ENCODE data around the gene SLIT1.

DNA sequence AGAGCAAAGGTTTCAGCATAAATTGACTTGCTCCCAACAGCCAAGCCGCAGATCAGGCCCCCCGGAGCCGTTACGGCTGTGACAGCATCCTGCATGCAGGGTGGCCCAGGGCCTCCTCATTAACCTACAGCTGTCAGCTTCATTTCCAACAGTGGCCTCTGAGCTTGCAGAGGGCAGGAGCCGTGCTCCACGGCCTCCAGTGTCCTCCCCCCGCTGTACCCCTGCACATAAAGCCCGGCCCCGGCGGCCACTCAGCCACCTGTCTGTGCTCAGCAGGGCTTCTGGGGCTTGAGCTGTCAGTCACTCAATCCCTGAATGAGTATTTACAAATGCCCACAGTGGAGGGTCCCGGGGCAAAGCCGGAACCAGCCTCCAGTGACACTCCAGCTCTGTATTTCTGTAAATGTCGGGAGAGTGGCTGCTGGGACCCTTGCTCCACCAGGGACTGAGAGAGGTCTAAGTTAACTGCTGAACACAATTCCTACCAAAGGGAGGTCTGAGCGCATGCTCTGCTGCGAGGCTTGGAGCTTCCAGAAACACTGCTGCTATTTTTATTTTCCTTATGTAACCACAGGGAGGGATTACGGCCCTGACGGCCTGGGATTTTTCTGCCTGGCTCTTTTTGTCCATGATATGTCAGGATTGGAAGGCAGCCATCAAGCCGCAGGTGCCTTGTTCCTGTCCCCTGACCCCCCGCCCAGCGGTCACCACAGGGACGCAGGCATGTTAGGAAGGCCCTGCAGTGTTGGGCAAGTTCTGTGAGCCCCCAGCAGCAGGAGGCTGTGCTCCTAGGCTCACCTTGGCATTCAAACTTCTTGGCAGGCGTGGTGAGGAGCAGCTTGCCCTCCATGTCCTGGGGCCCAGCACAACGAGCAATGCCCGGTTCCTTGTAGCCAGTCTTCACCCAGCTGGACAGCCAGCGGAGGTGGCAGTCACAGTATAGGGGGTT is 165.0 kb downstream of the SLIT1 start:
- no peak for TF ChIP-seq POLR2AphosphoS5 (IDR thresholded peaks at IDR 0.05; ENCODE audit: borderline replicate concordance, low read depth, low read length)
- TF ChIP-seq EZH2 (IDR thresholded peaks at IDR 0.05), result no peak

Measured in SK-N-MC (cell line).